Measurements from ENCODE around the gene SMOC2.

DNA sequence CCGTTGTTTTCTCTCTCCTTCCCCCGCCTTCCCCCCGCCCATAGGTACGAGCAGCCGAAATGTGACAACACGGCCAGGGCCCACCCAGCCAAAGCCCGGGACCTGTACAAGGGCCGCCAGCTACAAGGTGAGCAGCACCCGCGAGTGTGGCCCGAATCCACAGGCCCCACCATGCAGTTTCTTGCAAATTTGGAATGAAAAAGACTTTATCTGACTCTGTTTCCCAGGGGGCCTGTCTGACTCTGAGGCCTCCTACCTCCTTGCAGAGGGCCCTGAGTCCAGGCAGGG lies 167.1 kb downstream of the SMOC2 start:
- TF ChIP-seq CTCF (IDR thresholded peaks at IDR 0.05): no peak
- no peak for TF ChIP-seq POLR2A (IDR thresholded peaks at IDR 0.05)

All from tibial nerve (tissue), 3 donors.